Testis (tissue), 3 donors: ENCODE measurements around the gene BACH1. TPM values are rescaled to one million over a fixed set of nuclear protein-coding genes. Genes with fewer than 3 reads are reported as not detected.

Source experiments
- DNase-seq: peaks from one replicate; pipeline ENCODE4 v3.0.0-alpha.2; 2019
- H3K27ac ChIP-seq, 2 donors: fragments of 200-600 bp; sonication (generic); one replicate each; pipeline ENCODE4 v1.5.1; 2019
- H3K27me3 ChIP-seq: fragments of 200-600 bp; sonication (generic); one replicate; pipeline ENCODE4 v1.5.1; 2019
- H3K36me3 ChIP-seq: fragments of 200-600 bp; sonication (generic); one replicate; pipeline ENCODE4 v1.5.1; 2017; ENCODE audit warnings: low read depth; ENCODE audit errors: missing control alignments
- H3K4me1 ChIP-seq: fragments of 200-600 bp; sonication (generic); one replicate; pipeline ENCODE4 v1.5.1; 2019
- H3K4me3 ChIP-seq, 2 donors: fragments of 200-600 bp; sonication (generic); one replicate each; pipeline ENCODE4 v1.5.1; 2017 to 2019
- H3K9me3 ChIP-seq: fragments of 200-600 bp; sonication (generic); one replicate; pipeline ENCODE4 v1.5.1; 2017
- POLR2A ChIP-seq: fragments of 450-650 bp; IDR thresholded peaks from one replicate; pipeline ENCODE4 v1.6.1; 2017; ENCODE audit warnings: antibody characterized with exemption, mild to moderate bottlenecking, moderate library complexity
- WGBS, 2 donors: methylation state at CpG; one replicate each; pipeline ENCODE4 v1.1.5; 2018; 5-methylcytosine and 5-hydroxymethylcytosine counted together
- intact Hi-C: fragments of 100-400 bp; cut with DNase I; formaldehyde crosslinking; loops from one replicate; pipeline ENCODE4 v1.15.1; 2023; ENCODE audit warnings: low total_unique reads
- polyA plus RNA-seq: library from polyadenylated mRNA; stranded (reverse); fragments of 350-450 nt; fragmentation: Illumina TruSeq; extraction: RNeasy Lipid Tissue Mini Kit (QIAGEN cat#74804); gene quantifications from one replicate; pipeline ENCODE4 v1.2.3, GENCODE V29; 2014; ENCODE audit warnings: low read depth, low replicate concordance; ENCODE audit not compliant: insufficient read depth
- total RNA-seq, 2 donors: library from RNA; depleted of rRNA; stranded (reverse); fragments of >200 nt; gene quantifications; one replicate each; pipeline ENCODE4 v1.2.3, GENCODE V29; 2016
- TF ChIP-seq, protein P1 (sequence below), 3 experiments: fragments of 450-650 bp in 2 of 3; fragments of 200-600 bp in 1 of 3; sonication (generic) in 1 of 3; IDR thresholded peaks; one replicate each; pipeline ENCODE4 v1.5.1; 2016 to 2019; ENCODE audit warnings: antibody characterized with exemption in 3 of 3, mild to moderate bottlenecking in 2 of 3, moderate library complexity in 1 of 3

The BACH1 gene
- total and polyA plus RNA-seq, 3 donors from 2014 or later: 41.9 to 57.7 (median 43.9) TPM

GRCh38 chr21:29338256-29338655, 39.5 kb downstream of the BACH1 start:
- H3K4me1 ChIP-seq: no peaks in the 10 kb centered on the region
- TF ChIP-seq, protein P1, sequence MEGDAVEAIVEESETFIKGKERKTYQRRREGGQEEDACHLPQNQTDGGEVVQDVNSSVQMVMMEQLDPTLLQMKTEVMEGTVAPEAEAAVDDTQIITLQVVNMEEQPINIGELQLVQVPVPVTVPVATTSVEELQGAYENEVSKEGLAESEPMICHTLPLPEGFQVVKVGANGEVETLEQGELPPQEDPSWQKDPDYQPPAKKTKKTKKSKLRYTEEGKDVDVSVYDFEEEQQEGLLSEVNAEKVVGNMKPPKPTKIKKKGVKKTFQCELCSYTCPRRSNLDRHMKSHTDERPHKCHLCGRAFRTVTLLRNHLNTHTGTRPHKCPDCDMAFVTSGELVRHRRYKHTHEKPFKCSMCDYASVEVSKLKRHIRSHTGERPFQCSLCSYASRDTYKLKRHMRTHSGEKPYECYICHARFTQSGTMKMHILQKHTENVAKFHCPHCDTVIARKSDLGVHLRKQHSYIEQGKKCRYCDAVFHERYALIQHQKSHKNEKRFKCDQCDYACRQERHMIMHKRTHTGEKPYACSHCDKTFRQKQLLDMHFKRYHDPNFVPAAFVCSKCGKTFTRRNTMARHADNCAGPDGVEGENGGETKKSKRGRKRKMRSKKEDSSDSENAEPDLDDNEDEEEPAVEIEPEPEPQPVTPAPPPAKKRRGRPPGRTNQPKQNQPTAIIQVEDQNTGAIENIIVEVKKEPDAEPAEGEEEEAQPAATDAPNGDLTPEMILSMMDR (IDR thresholded peaks at IDR 0.05): no peak
- TF ChIP-seq POLR2A: no peak

GRCh38 chr21:29340228-29340627, 41.5 kb downstream of the BACH1 start:
- TF ChIP-seq POLR2A: no peak
- no peaks in the 10 kb centered on the region for H3K4me1 ChIP-seq

More at GRCh38 chr21:29338256-29338655, 39.5 kb downstream of the BACH1 start:
- WGBS, 2 donors: 93 to 97% methylated on average over 4 of the region's 4 CpGs
- no peak for DNase-seq
- no peaks in the 10 kb centered on the region for H3K36me3 ChIP-seq
- intact Hi-C loops: no loop called here
- H3K27ac ChIP-seq: no peak overlapping the region
- no peak overlapping the region for H3K4me3 ChIP-seq
- no peaks in the 10 kb centered on the region for H3K27me3 ChIP-seq
- H3K9me3 ChIP-seq: no peaks in the 10 kb centered on the region

GRCh38 chr21:29342363-29342957, 43.7 kb downstream of the BACH1 start:
- no peaks in the 10 kb centered on the region for H3K9me3 ChIP-seq
- TF ChIP-seq, protein P1 (IDR thresholded peaks at IDR 0.05): no peak
- no peak for TF ChIP-seq POLR2A
- no peak overlapping the region for H3K27ac ChIP-seq
- no peak overlapping the region for H3K4me3 ChIP-seq
- intact Hi-C loops: no loop called here
- H3K27me3 ChIP-seq: no peaks in the 10 kb centered on the region
- WGBS, 2 donors: 60 to 77% methylated on average over 9 of the region's 9 CpGs
- DNase-seq: no peak
- no peaks in the 10 kb centered on the region for H3K36me3 ChIP-seq
- no peaks in the 10 kb centered on the region for H3K4me1 ChIP-seq

More at GRCh38 chr21:29340228-29340627, 41.5 kb downstream of the BACH1 start:
- Histone ChIP-seq H3K27ac (no peak overlapping the region), H3K27me3 (no peaks in the 10 kb centered on the region), H3K36me3 (no peaks in the 10 kb centered on the region), H3K4me3 (no peak overlapping the region), H3K9me3 (no peaks in the 10 kb centered on the region)
- DNase-seq: no peak
- intact Hi-C loops: no loop called here

- Histone ChIP-seq H3K27ac (no peak overlapping the region), H3K4me3 (no peak overlapping the region), H3K36me3 (no peaks in the 10 kb centered on the region), H3K9me3 (no peaks in the 10 kb centered on the region), H3K27me3 (no peaks in the 10 kb centered on the region), H3K4me1 (no peaks in the 10 kb centered on the region)
- no peak for TF ChIP-seq POLR2A
- TF ChIP-seq, protein P1 (IDR thresholded peaks at IDR 0.05): no peak
- DNase-seq: no peak
- intact Hi-C loops: no loop called here
- WGBS, 2 donors: 82 to 90% methylated on average over 4 of the region's 4 CpGs
Observed at GRCh38 chr21:29343519-29343918, 44.8 kb downstream of the BACH1 start.

GRCh38 chr21:29346281-29346680, 47.6 kb downstream of the BACH1 start:
- Histone ChIP-seq H3K9me3 (no peaks in the 10 kb centered on the region), H3K4me1 (no peaks in the 10 kb centered on the region), H3K27me3 (no peaks in the 10 kb centered on the region), H3K36me3 (no peaks in the 10 kb centered on the region), H3K27ac (no peak overlapping the region), H3K4me3 (no peak overlapping the region)
- TF ChIP-seq, protein P1 (IDR thresholded peaks at IDR 0.05): no peak
- no peak for TF ChIP-seq POLR2A
- intact Hi-C loops: no loop called here
- 90 to 96% methylated on average over 3 of the region's 3 CpGs for WGBS, 2 donors
- DNase-seq: no peak
